HG03045 (cell line): ENCODE results near the gene APBB2.
"Not testable (repeated sequence)": the region's sequence is repeated elsewhere in the genome, so short reads cannot be mapped to it uniquely, and the experiment has no call there.

Source experiments
- ATAC-seq: cut with Tn5 transposase; IDR thresholded peaks from one replicate; pipeline ENCODE4 v1.9.1; 2021; ENCODE audit warnings: mild to moderate bottlenecking, moderate library complexity; ENCODE audit not compliant: unreplicated experiment

APBB2 gene

GRCh38 chr4:40952672-40953071 is 261.7 kb downstream of the APBB2 start:
- no peak for ATAC-seq

GRCh38 chr4:40952217-40952616 is 262.1 kb downstream of the APBB2 start:
- ATAC-seq, result no peak

- ATAC-seq, result no peak
Observed at GRCh38 chr4:40951026-40951425, 263.3 kb downstream of the APBB2 start.

GRCh38 chr4:40949358-40950100 is 264.8 kb downstream of the APBB2 start:
- no peak for ATAC-seq

GRCh38 chr4:40948014-40948413 is 266.3 kb downstream of the APBB2 start:
- ATAC-seq, result no peak

- no peak for ATAC-seq
Observed at GRCh38 chr4:40946652-40947051, 267.7 kb downstream of the APBB2 start.

- no peak for ATAC-seq
Observed at GRCh38 chr4:40940756-40941155, 273.6 kb downstream of the APBB2 start.

- ATAC-seq, result no peak
Observed at GRCh38 chr4:40940317-40940741, 274.0 kb downstream of the APBB2 start.

- no peak for ATAC-seq
Observed at GRCh38 chr4:40939856-40940255, 274.5 kb downstream of the APBB2 start.

- no peak for ATAC-seq
Observed at GRCh38 chr4:40938337-40938736, 276.0 kb downstream of the APBB2 start.

GRCh38 chr4:40937140-40937725 is 277.1 kb downstream of the APBB2 start:
- no peak for ATAC-seq

- no peak for ATAC-seq
Observed at GRCh38 chr4:40934676-40935075, 279.7 kb downstream of the APBB2 start.

GRCh38 chr4:40933272-40934053 is 280.9 kb downstream of the APBB2 start:
- no peak for ATAC-seq

GRCh38 chr4:40931841-40932240 is 282.5 kb downstream of the APBB2 start:
- ATAC-seq, result no peak

- no peak for ATAC-seq
Observed at GRCh38 chr4:40931238-40931637, 283.1 kb downstream of the APBB2 start.

- no peak for ATAC-seq
Observed at GRCh38 chr4:40927074-40927473, 287.3 kb downstream of the APBB2 start.

- ATAC-seq, result no peak
Observed at GRCh38 chr4:40924793-40925117, 289.6 kb downstream of the APBB2 start.

- peak; percentile 66 for ATAC-seq
Observed at GRCh38 chr4:40924096-40924792, 290.1 kb downstream of the APBB2 start.

- no peak for ATAC-seq
Observed at GRCh38 chr4:40923316-40924095, 290.8 kb downstream of the APBB2 start.

GRCh38 chr4:40919976-40920375 is 294.4 kb downstream of the APBB2 start:
- ATAC-seq, result not testable (repeated sequence)

GRCh38 chr4:40918330-40918729 is 296.0 kb downstream of the APBB2 start:
- no peak for ATAC-seq
